ENCODE measurements around the gene FBXO4. TPM values are rescaled to one million over a fixed set of nuclear protein-coding genes. Genes with fewer than 3 reads are reported as not detected.

The FBXO4 gene
- total RNA-seq, 1 experiment from 2014 or later = 9.0 TPM

- ChIA-PET RAD21 (ENCODE audit: low non-redundant PET in 1 of 2, low total read pairs in 2 of 2, uncharacterized antibody in 2 of 2, unreplicated experiment in 2 of 2) (no interaction called here), CTCF (no interaction called here), POLR2A (no interaction called here)
- no peaks in the 10 kb centered on the region for H3K9me3 ChIP-seq (ENCODE audit: control insufficient read depth in 1 of 2, insufficient read depth in 1 of 2, low read depth in 1 of 2, low read length in 2 of 2)
- no peak overlapping the region for H3K4me2 ChIP-seq (ENCODE audit: low read length)
- DNase-seq (ENCODE audit: low read depth, low spot score) (no peak), ATAC-seq (no peak)
- H3K79me2 ChIP-seq (ENCODE audit: insufficient read depth, low read length) = no peaks in the 10 kb centered on the region
- H3K9ac ChIP-seq (ENCODE audit: low read length) = no peak overlapping the region
- H3K9me2 ChIP-seq (ENCODE audit: insufficient read depth) = no peaks in the 10 kb centered on the region
- H2AFZ ChIP-seq (ENCODE audit: low read depth, low read length, poor library complexity, severe bottlenecking) = no peak overlapping the region
- no peaks in the 10 kb centered on the region for H4K20me1 ChIP-seq (ENCODE audit: insufficient read depth)
- no TSS peak for BruUV-seq (replicated peaks)
- intact Hi-C loops (cut with micrococcal nuclease) = no loop called here
- no peaks in the 10 kb centered on the region for H3K36me3 ChIP-seq (ENCODE audit: control insufficient read depth in 1 of 2, insufficient read depth in 2 of 2, low read length in 2 of 2)
- no peak overlapping the region for H3K27ac ChIP-seq (ENCODE audit: low read depth, low read length)
- no peaks in the 10 kb centered on the region for H3K4me1 ChIP-seq (ENCODE audit: control insufficient read depth in 1 of 2, insufficient read depth in 2 of 2, low read length in 2 of 2)
- H3K4me3 ChIP-seq (replicated peaks in 1 of 2; ENCODE audit: low read depth in 1 of 2, low read length in 2 of 2) = no peak overlapping the region
- peaks cover 12% of the 10 kb centered on the region; the same call in 1 of the 2 replicates for H3K27me3 ChIP-seq (ENCODE audit: insufficient read depth, low read length)
- TF ChIP-seq SIN3A (IDR thresholded peaks at IDR 0.05; ENCODE audit: low read depth) (no peak), ZNF274 (IDR thresholded peaks at IDR 0.05; ENCODE audit: low read depth, low read length) (no peak), EZH2phosphoT487 (IDR thresholded peaks at IDR 0.05; ENCODE audit: borderline replicate concordance) (no peak), ELF1 (IDR thresholded peaks at IDR 0.05; ENCODE audit: borderline replicate concordance, low read depth) (no peak), POLR2A (IDR thresholded peaks at IDR 0.05; ENCODE audit: borderline replicate concordance, extremely low read depth, insufficient read depth, insufficient read length) (no peak), SP1 (IDR thresholded peaks at IDR 0.05; ENCODE audit: low read depth) (no peak)
These were observed 31.8 kb upstream of the FBXO4 start for GRCh38 chr5:41893074-41893851.

- H2AFZ ChIP-seq (ENCODE audit: low read depth, low read length, poor library complexity, severe bottlenecking) = no peak overlapping the region
- H3K79me2 ChIP-seq (ENCODE audit: insufficient read depth, low read length) = no peaks in the 10 kb centered on the region
- no TSS peak for BruUV-seq (replicated peaks)
- no peaks in the 10 kb centered on the region for H3K9me3 ChIP-seq (ENCODE audit: control insufficient read depth in 1 of 2, insufficient read depth in 1 of 2, low read depth in 1 of 2, low read length in 2 of 2)
- no peaks in the 10 kb centered on the region for H3K36me3 ChIP-seq (ENCODE audit: control insufficient read depth in 1 of 2, insufficient read depth in 2 of 2, low read length in 2 of 2)
- ATAC-seq (no peak), DNase-seq (ENCODE audit: low read depth, low spot score) (no peak)
- peaks cover 12% of the 10 kb centered on the region; the same call in 1 of the 2 replicates for H3K27me3 ChIP-seq (ENCODE audit: insufficient read depth, low read length)
- ChIA-PET CTCF (no interaction called here), RAD21 (ENCODE audit: low non-redundant PET in 1 of 2, low total read pairs in 2 of 2, uncharacterized antibody in 2 of 2, unreplicated experiment in 2 of 2) (no interaction called here), POLR2A (no interaction called here)
- no peak overlapping the region for H3K27ac ChIP-seq (ENCODE audit: low read depth, low read length)
- no peak overlapping the region for H3K4me2 ChIP-seq (ENCODE audit: low read length)
- intact Hi-C loops (cut with micrococcal nuclease) = no loop called here
- H4K20me1 ChIP-seq (ENCODE audit: insufficient read depth) = no peaks in the 10 kb centered on the region
- no peak overlapping the region for H3K9ac ChIP-seq (ENCODE audit: low read length)
- H3K4me1 ChIP-seq (ENCODE audit: control insufficient read depth in 1 of 2, insufficient read depth in 2 of 2, low read length in 2 of 2) = no peaks in the 10 kb centered on the region
- no peaks in the 10 kb centered on the region for H3K9me2 ChIP-seq (ENCODE audit: insufficient read depth)
- H3K4me3 ChIP-seq (replicated peaks in 1 of 2; ENCODE audit: low read depth in 1 of 2, low read length in 2 of 2) = no peak overlapping the region
- TF ChIP-seq ZNF274 (IDR thresholded peaks at IDR 0.05; ENCODE audit: low read depth, low read length) = no peak
- TF ChIP-seq YY1 (IDR thresholded peaks at IDR 0.05; ENCODE audit: extremely low read depth, insufficient replicate concordance, low read depth, low read length) = no peak
- TF ChIP-seq MAX (IDR thresholded peaks at IDR 0.05) = no peak
- no peak for TF ChIP-seq CBX3 (IDR thresholded peaks at IDR 0.05; ENCODE audit: low read depth)
- no peak for TF ChIP-seq EZH2phosphoT487 (IDR thresholded peaks at IDR 0.05; ENCODE audit: borderline replicate concordance)
- no peak for TF ChIP-seq SIN3A (IDR thresholded peaks at IDR 0.05; ENCODE audit: low read depth)
- no peak for TF ChIP-seq SRF (IDR thresholded peaks at IDR 0.05; ENCODE audit: low read depth)
- no peak for TF ChIP-seq TCF7L2 (IDR thresholded peaks at IDR 0.05; ENCODE audit: borderline replicate concordance, extremely low read depth, insufficient read depth, insufficient read length)
- TF ChIP-seq CEBPB (IDR thresholded peaks at IDR 0.05; ENCODE audit: low read depth) = no peak
- TF ChIP-seq JUND (IDR thresholded peaks at IDR 0.05) = no peak
- TF ChIP-seq CTCF (IDR thresholded peaks at IDR 0.05 in 2 of 3, conservative IDR thresholded peaks at IDR 0.05 in 1 of 3; ENCODE audit: borderline replicate concordance in 1 of 3, insufficient read depth in 1 of 3, low read depth in 2 of 3, low read length in 2 of 3) = no peak
- no peak for TF ChIP-seq ZBTB33 (IDR thresholded peaks at IDR 0.05; ENCODE audit: extremely low read depth, insufficient replicate concordance, low read length)
- no peak for TF ChIP-seq RAD21 (IDR thresholded peaks at IDR 0.05; ENCODE audit: low read depth)
- TF ChIP-seq EZH2 (IDR thresholded peaks at IDR 0.05) = no peak
These were observed 28.9 kb upstream of the FBXO4 start for GRCh38 chr5:41896230-41896629.
